GM12878 (cell line): ENCODE measurements around the gene MYO18B. TPM values are rescaled to one million over a fixed set of nuclear protein-coding genes. Genes with fewer than 3 reads are reported as not detected.

Experiments used
- ATAC-seq: fragments of 200-7000 bp; cut with Tn5 transposase; 3 replicates; pipeline ENCODE4 v1.9.1; 2020; ENCODE audit warnings: mild to moderate bottlenecking, moderate library complexity
- BruUV-seq: library from RNA; stranded (reverse); fragments of 400-500 nt; replicated peaks from 2 replicates; lab custom pipeline; 2021; lab: Mats Ljungman, UMichigan
- CTCF ChIA-PET: fragments of 300-600 bp; sonication (Branson Sonifier 250); formaldehyde crosslinking; extraction: SDS; loops from one replicate; lab custom pipeline; 2021; ENCODE audit warnings: inconsistent platforms; lab: Yijun Ruan, JAX
- POLR2A ChIA-PET: fragments of 350-600 bp; formaldehyde crosslinking; extraction: SDS; loops from one replicate; lab custom pipeline; 2021; ENCODE audit warnings: inconsistent platforms; lab: Charles Lee
- RAD21 ChIA-PET: fragments of 300-600 bp; sonication (Branson Sonifier 250); formaldehyde crosslinking; loops from one replicate; lab custom pipeline; 2023; ENCODE audit warnings: antibody characterized with exemption; ENCODE audit not compliant: unreplicated experiment; lab: Charles Lee
- SMC1A ChIA-PET: fragments of 300-600 bp; sonication (Branson Sonifier 250); formaldehyde crosslinking; loops from one replicate; lab custom pipeline; 2023; ENCODE audit not compliant: unreplicated experiment, uncharacterized antibody; lab: Charles Lee
- DNase-seq: peaks from one replicate; pipeline ENCODE4 v3.0.0-alpha.2; 2011; ENCODE audit warnings: low read depth, low spot score
- FAIRE-seq: peaks from 3 replicates; lab custom pipeline; 2011; peaks lifted over from hg19 to GRCh38; lab: Jason Lieb, UNC
- H2AFZ ChIP-seq: 2 replicates; pipeline ENCODE4 v1.6.0; 2011; ENCODE audit warnings: low read depth, low read length, control low read depth; ENCODE audit not compliant: control insufficient read depth
- H3K27ac ChIP-seq: 2 replicates; pipeline ENCODE4 v1.5.1; 2011; ENCODE audit warnings: control low read depth; ENCODE audit not compliant: control insufficient read depth, insufficient read depth
- H3K27me3 ChIP-seq, 2 experiments: replicated peaks in 1 of 2; 2 replicates each; pipeline versions ENCODE4 v1.6.0 to v1.6.1; 2011; ENCODE audit warnings: low read length in 1 of 2; ENCODE audit not compliant: control insufficient read depth in 2 of 2, insufficient read depth in 2 of 2
- H3K36me3 ChIP-seq, 2 experiments: 2 replicates each; pipeline ENCODE4 v1.5.1; 2011; ENCODE audit warnings: low read length in 1 of 2; ENCODE audit not compliant: control insufficient read depth in 2 of 2, insufficient read depth in 2 of 2
- H3K4me1 ChIP-seq: 2 replicates; pipeline ENCODE4 v1.6.1; 2011; ENCODE audit warnings: mild to moderate bottlenecking, low read length, moderate library complexity, mixed read lengths; ENCODE audit not compliant: control insufficient read depth, insufficient read depth
- H3K4me2 ChIP-seq: 2 replicates; pipeline ENCODE4 v1.6.0; 2011; ENCODE audit warnings: control low read depth; ENCODE audit not compliant: control insufficient read depth, insufficient read depth
- H3K4me3 ChIP-seq: fragments of 200-600 bp; sonication (generic); 2 replicates; pipeline ENCODE4 v1.5.1; 2016
- H3K79me2 ChIP-seq: 2 replicates; pipeline ENCODE4 v1.6.0; 2011; ENCODE audit warnings: low read length; ENCODE audit not compliant: control insufficient read depth, insufficient read depth
- H3K9ac ChIP-seq: 2 replicates; pipeline ENCODE4 v1.8.0; 2011; ENCODE audit warnings: low read length, control low read depth, mixed read lengths; ENCODE audit not compliant: control insufficient read depth, insufficient read depth
- H3K9me3 ChIP-seq: replicated peaks from 3 replicates; pipeline ENCODE4 v1.5.1; 2011; ENCODE audit warnings: mild to moderate bottlenecking, low read length; ENCODE audit not compliant: control insufficient read depth, insufficient read depth
- H4K20me1 ChIP-seq: 2 replicates; pipeline ENCODE4 v1.6.0; 2011; ENCODE audit not compliant: control insufficient read depth, insufficient read depth
- BMI1 ChIP-seq: fragments of 450-650 bp; IDR thresholded peaks from 2 replicates; pipeline ENCODE4 v1.6.1; 2016; ENCODE audit warnings: mild to moderate bottlenecking, moderate library complexity, borderline replicate concordance
- BRCA1 ChIP-seq: IDR thresholded peaks from 2 replicates; pipeline ENCODE4 v1.6.1; 2011; ENCODE audit warnings: low read depth, low read length, improper control_type of control experiment
- CEBPB ChIP-seq, 2 experiments: fragments of 150-350 bp in 1 of 2; IDR thresholded peaks; 2 replicates each; pipeline ENCODE4 v1.6.1; 2012 to 2014; ENCODE audit warnings: low read depth in 2 of 2, low read length in 2 of 2, borderline replicate concordance in 1 of 2, inconsistent platforms in 1 of 2
- MTA3 ChIP-seq: IDR thresholded peaks from 2 replicates; pipeline ENCODE4 v1.6.1; 2012; ENCODE audit warnings: low read length, inconsistent platforms, borderline replicate concordance
- NFYB ChIP-seq: IDR thresholded peaks from 2 replicates; pipeline ENCODE4 v1.6.1; 2011; ENCODE audit warnings: low read depth, mild to moderate bottlenecking, low read length, improper control_type of control experiment, moderate library complexity; ENCODE audit not compliant: insufficient read depth
- NRF1 ChIP-seq: conservative IDR thresholded peaks from 2 replicates; pipeline ENCODE4 v1.6.1; 2011; ENCODE audit warnings: mild to moderate bottlenecking, low read depth, low read length, improper control_type of control experiment
- POLR2AphosphoS2 ChIP-seq: IDR thresholded peaks from 2 replicates; pipeline ENCODE4 v1.6.1; 2011; ENCODE audit warnings: low read depth, mild to moderate bottlenecking, low read length, improper control_type of control experiment, moderate library complexity
- POU2F2 ChIP-seq: IDR thresholded peaks from 3 replicates; pipeline ENCODE4 v1.6.1; 2011; ENCODE audit warnings: low read depth, mild to moderate bottlenecking, low read length, borderline replicate concordance
- RELA ChIP-seq: fragments of 450-650 bp; IDR thresholded peaks from 2 replicates; pipeline ENCODE4 v1.8.0; 2014; ENCODE audit warnings: borderline replicate concordance; ENCODE audit not compliant: partially characterized antibody
- SMARCA5 ChIP-seq: fragments of 450-650 bp; IDR thresholded peaks from 2 replicates; pipeline ENCODE4 v1.6.1; 2017; ENCODE audit warnings: mild to moderate bottlenecking
- SMC3 ChIP-seq: IDR thresholded peaks from 2 replicates; pipeline ENCODE4 v1.6.1; 2011; ENCODE audit warnings: low read length, improper control_type of control experiment, borderline replicate concordance
- SP1 ChIP-seq: IDR thresholded peaks from one replicate; pipeline ENCODE4 v1.6.1; 2011; ENCODE audit warnings: low read depth, low read length
- ZNF274 ChIP-seq: IDR thresholded peaks from one replicate; pipeline ENCODE4 v1.8.0; 2011; ENCODE audit not compliant: insufficient read length, insufficient read depth
- WGBS: methylation state at CpG from one replicate; pipeline ENCODE4 v1.1.6; 2016; ENCODE audit warnings: low lambda C conversion rate; ENCODE audit not compliant: insufficient replicate concordance, insufficient coverage; ENCODE audit errors: missing lambda C conversion rate; 5-methylcytosine and 5-hydroxymethylcytosine counted together
- in situ Hi-C: fragments of 300-500 bp; cut with MboI; formaldehyde crosslinking; loops from 9 replicates; pipeline ENCODE4 v1.14.3; 2018; ENCODE audit warnings: mixed read lengths
- intact Hi-C: fragments of 100-400 bp; cut with micrococcal nuclease; formaldehyde crosslinking; loops from one replicate; pipeline ENCODE4 v1.14.2; 2022; ENCODE audit not compliant: unreplicated experiment
- polyA plus RNA-seq, 11 experiments: library from polyadenylated mRNA; depleted of rRNA in 4 of 11; unstranded in 6 of 11; stranded (reverse) in 5 of 11; fragments of >200 nt; fragmentation: Nextera tagmentation in 4 of 11; fragmentation: Illumina TruSeq in 1 of 11; extraction: Ambion mirVana in 4 of 11; extraction: Trizol in 1 of 11; gene quantifications; 1 replicate in 1 of 11; 2 replicates in 10 of 11; pipeline versions ENCODE4 v1.2.1 to v1.2.3, GENCODE V29; 2011 to 2016; ENCODE audit warnings: inconsistent platforms in 2 of 11, missing spikeins in 2 of 11, low read depth in 1 of 11
- total RNA-seq, 4 experiments: library from RNA; depleted of rRNA in 3 of 4; stranded (reverse); fragments of >200 nt in 3 of 4; fragmentation: Illumina TruSeq in 1 of 4; extraction: Trizol in 1 of 4; gene quantifications; 2 replicates each; pipeline versions ENCODE4 v1.2.1 to v1.2.3, GENCODE V29; 2013 to 2021
- TF ChIP-seq, protein P1 (sequence below): fragments of 450-650 bp; IDR thresholded peaks from 2 replicates; pipeline ENCODE4 v1.6.1; 2017; ENCODE audit warnings: borderline replicate concordance
- TF ChIP-seq, protein P2 (sequence below): fragments of 450-650 bp; IDR thresholded peaks from 2 replicates; pipeline ENCODE4 v1.6.1; 2018; ENCODE audit warnings: mild to moderate bottlenecking, low read depth, moderate library complexity; ENCODE audit not compliant: partially characterized antibody
- TF ChIP-seq, protein P3 (sequence below): fragments of 450-650 bp; IDR thresholded peaks from 2 replicates; pipeline ENCODE4 v1.6.1; 2017; ENCODE audit warnings: antibody characterized with exemption, mild to moderate bottlenecking, moderate library complexity

MYO18B gene
- total and polyA plus RNA-seq, 10 of the 15 experiments (the other 5 are each of a cell fraction or from before 2014, with no cell fraction given) = 0.05 to 2.1 (median 0.51) TPM; not detected in 1

GRCh38 chr22:25923914-25924313 lies 181.9 kb downstream of the MYO18B start (continued):
- TF ChIP-seq MTA3 (no peak), SMARCA5 (no peak)

DNA sequence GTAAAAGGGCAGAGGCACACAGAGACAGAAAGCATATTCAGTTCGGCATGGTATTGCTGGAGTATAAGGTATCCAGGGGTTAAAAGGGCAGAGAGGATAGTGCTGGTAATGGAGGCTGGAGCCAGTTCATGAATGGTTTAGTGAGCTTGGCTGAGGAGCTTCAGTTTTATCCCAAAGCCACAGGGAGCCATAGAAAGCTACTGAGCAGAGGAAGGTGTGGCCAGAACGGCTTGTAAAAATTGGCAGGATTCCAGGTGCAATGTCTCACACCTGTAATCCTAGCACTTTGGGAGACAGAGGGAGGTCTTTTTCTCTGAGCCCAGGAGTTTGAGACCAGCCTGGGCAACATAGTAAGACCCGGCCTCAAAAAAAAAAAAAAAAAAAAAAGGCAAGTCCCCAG lies 186.1 kb downstream of the MYO18B start:
- ChIA-PET SMC1A (interaction anchor here (0.9 to 1.2 kb wide), 2 partner anchors 24 to 51 kb away, joined by 3 read pairs; no protein-coding TSS in a partner anchor), RAD21 (interaction anchor here (0.7 kb wide), 1 partner anchor 17 kb away, joined by 3 read pairs; no protein-coding TSS in a partner anchor), POLR2A (no interaction called here), CTCF (no interaction called here)
- H3K4me3 ChIP-seq = no peak overlapping the region
- FAIRE-seq (no peak), DNase-seq (no peak), ATAC-seq (no peak)
- no peaks in the 10 kb centered on the region for H3K4me1 ChIP-seq
- in situ Hi-C loops (no loop called here), intact Hi-C loops (no loop called here)
- no TSS peak for BruUV-seq
- no peak overlapping the region for H3K4me2 ChIP-seq
- no peak overlapping the region for H2AFZ ChIP-seq
- no peaks in the 10 kb centered on the region for H3K36me3 ChIP-seq
- no peaks in the 10 kb centered on the region for H4K20me1 ChIP-seq
- no peak overlapping the region for H3K27ac ChIP-seq
- no peaks in the 10 kb centered on the region for H3K79me2 ChIP-seq
- 50% methylated on average over 2 of the region's 3 CpGs for WGBS
- H3K9ac ChIP-seq = no peak overlapping the region
- H3K27me3 ChIP-seq = peaks cover 0 to 5% of the 10 kb centered on the region in 2 experiments; a peak in 3 of 4 replicates
- no peaks in the 10 kb centered on the region; the same call in 2 of the 3 replicates for H3K9me3 ChIP-seq
- TF ChIP-seq SP1 (no peak), SMC3 (no peak), ZNF274 (no peak), POLR2AphosphoS2 (no peak), CEBPB (IDR thresholded peaks at IDR 0.05; ENCODE audit: borderline replicate concordance in 1 of 2, low read depth in 2 of 2, low read length in 2 of 2) (no peak), POU2F2 (no peak), NRF1 (no peak), BMI1 (no peak), NFYB (no peak), RELA (no peak), BRCA1 (no peak)
- TF ChIP-seq, protein P1, sequence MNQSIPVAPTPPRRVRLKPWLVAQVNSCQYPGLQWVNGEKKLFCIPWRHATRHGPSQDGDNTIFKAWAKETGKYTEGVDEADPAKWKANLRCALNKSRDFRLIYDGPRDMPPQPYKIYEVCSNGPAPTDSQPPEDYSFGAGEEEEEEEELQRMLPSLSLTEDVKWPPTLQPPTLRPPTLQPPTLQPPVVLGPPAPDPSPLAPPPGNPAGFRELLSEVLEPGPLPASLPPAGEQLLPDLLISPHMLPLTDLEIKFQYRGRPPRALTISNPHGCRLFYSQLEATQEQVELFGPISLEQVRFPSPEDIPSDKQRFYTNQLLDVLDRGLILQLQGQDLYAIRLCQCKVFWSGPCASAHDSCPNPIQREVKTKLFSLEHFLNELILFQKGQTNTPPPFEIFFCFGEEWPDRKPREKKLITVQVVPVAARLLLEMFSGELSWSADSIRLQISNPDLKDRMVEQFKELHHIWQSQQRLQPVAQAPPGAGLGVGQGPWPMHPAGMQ = no peak
- TF ChIP-seq, protein P2, sequence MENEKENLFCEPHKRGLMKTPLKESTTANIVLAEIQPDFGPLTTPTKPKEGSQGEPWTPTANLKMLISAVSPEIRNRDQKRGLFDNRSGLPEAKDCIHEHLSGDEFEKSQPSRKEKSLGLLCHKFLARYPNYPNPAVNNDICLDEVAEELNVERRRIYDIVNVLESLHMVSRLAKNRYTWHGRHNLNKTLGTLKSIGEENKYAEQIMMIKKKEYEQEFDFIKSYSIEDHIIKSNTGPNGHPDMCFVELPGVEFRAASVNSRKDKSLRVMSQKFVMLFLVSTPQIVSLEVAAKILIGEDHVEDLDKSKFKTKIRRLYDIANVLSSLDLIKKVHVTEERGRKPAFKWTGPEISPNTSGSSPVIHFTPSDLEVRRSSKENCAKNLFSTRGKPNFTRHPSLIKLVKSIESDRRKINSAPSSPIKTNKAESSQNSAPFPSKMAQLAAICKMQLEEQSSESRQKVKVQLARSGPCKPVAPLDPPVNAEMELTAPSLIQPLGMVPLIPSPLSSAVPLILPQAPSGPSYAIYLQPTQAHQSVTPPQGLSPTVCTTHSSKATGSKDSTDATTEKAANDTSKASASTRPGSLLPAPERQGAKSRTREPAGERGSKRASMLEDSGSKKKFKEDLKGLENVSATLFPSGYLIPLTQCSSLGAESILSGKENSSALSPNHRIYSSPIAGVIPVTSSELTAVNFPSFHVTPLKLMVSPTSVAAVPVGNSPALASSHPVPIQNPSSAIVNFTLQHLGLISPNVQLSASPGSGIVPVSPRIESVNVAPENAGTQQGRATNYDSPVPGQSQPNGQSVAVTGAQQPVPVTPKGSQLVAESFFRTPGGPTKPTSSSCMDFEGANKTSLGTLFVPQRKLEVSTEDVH = no peak
- TF ChIP-seq, protein P3, sequence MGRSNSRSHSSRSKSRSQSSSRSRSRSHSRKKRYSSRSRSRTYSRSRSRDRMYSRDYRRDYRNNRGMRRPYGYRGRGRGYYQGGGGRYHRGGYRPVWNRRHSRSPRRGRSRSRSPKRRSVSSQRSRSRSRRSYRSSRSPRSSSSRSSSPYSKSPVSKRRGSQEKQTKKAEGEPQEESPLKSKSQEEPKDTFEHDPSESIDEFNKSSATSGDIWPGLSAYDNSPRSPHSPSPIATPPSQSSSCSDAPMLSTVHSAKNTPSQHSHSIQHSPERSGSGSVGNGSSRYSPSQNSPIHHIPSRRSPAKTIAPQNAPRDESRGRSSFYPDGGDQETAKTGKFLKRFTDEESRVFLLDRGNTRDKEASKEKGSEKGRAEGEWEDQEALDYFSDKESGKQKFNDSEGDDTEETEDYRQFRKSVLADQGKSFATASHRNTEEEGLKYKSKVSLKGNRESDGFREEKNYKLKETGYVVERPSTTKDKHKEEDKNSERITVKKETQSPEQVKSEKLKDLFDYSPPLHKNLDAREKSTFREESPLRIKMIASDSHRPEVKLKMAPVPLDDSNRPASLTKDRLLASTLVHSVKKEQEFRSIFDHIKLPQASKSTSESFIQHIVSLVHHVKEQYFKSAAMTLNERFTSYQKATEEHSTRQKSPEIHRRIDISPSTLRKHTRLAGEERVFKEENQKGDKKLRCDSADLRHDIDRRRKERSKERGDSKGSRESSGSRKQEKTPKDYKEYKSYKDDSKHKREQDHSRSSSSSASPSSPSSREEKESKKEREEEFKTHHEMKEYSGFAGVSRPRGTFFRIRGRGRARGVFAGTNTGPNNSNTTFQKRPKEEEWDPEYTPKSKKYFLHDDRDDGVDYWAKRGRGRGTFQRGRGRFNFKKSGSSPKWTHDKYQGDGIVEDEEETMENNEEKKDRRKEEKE = no peak
